HG03045 (cell line): ENCODE measurements around the gene ZFP1.
"Not testable (repeated sequence)": the region's sequence is repeated elsewhere in the genome, so short reads cannot be mapped to it uniquely, and the experiment has no call there.

Experiments
- ATAC-seq: cut with Tn5 transposase; IDR thresholded peaks from one replicate; pipeline ENCODE4 v1.9.1; 2021; ENCODE audit warnings: mild to moderate bottlenecking, moderate library complexity; ENCODE audit not compliant: unreplicated experiment

Gene ZFP1

GRCh38 chr16:75203096-75203495, 54.8 kb downstream of the ZFP1 start:
- no peak for ATAC-seq

DNA sequence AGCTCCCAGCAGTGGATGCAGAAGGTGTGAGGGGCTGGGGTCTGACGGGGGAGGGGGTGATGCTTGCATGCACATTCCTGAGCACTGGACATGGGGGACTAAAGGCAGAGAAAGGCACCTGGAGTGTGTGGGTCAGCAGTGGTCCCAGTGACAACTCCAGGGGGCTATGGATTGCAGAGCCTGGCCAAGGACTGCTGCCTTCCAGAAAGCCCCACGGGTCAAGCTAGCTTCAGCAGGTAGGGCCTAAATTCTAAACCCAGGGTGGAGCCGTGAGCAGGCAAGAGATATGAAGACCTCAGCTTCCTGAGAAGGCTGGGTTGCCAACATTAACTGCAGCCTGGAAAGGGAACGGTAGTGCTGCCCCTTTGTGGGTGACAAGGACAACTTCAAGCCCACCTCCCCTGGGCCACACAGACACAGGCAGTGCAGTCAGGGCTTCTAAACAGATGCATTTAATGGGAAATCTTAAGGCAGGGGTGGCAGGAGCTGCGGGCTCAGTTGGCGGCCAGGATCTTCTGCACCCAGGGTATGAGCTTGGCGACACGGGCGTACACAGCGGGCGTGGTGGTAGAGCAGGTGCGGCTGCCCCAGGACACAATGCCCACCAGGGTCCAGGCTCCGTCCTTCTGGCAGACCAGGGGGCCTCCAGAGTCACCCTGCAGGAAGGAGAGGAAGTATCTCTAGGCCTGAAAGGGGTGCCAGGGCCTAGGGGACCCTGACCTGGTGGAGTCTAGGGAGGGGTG, 55.5 kb downstream of the ZFP1 start:
- no peak for ATAC-seq

GRCh38 chr16:75204410-75204758, 56.1 kb downstream of the ZFP1 start:
- no peak for ATAC-seq

DNA sequence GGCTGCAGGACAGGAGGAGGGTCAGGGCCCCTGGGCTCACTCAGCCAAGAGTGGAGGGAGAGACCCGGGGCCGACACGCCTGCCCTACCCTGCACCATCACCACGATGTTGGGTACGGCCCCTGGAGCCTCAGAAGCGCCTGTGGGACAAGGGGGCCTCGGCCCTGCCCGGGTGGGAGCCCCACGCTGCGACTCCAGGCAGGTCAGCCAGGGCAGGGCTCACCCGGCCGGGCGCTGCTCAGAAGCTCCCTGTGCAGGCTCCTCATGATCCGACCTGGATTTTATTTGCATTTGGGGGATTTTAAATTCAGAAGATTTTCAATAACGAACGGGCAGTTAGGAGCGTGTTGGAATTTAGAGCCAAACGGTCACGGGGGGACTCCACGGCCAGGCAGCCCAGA, 56.6 kb downstream of the ZFP1 start:
- not testable (repeated sequence) for ATAC-seq

- ATAC-seq: not testable (repeated sequence)
Measured at GRCh38 chr16:75205438-75205837, 57.1 kb downstream of the ZFP1 start.

DNA sequence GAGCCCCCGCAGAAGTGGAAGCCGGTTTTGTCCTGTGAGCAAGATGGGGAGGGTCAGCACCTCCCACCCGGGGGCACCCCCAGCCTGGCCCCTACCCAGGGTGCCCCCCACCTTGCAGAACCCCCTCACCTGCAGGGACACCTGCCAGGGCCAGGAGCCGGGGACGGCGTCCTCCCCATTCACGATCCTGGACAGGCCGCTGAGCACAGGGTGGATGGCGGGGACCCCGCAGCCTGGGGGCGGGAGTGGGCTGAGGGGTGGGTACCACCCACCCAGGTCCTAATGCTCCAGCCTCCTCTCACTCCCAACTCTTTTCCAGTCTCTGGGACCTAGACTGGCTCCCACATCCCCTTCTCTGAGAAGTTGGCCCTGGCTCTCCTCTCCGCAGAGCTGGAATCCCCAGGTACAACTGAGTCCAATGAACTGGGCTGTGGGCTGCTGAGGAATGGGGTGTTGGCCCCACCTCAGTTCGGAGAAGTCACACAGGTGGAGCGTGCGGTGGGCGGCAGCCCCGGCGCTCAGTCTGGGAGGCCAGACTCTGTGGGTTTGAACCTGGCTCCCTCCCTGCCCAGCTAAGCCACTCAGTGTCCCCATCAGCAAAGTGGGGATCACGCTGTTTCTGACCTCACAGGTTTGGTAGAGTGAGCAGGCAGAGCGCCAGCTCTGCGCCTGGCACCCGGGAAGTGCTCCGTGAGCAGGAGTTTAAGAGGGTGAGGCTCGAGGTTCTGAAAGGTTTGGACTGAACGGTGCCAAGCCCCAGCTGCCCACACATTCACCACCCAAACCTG, 57.8 kb downstream of the ZFP1 start:
- not testable (repeated sequence) for ATAC-seq

DNA sequence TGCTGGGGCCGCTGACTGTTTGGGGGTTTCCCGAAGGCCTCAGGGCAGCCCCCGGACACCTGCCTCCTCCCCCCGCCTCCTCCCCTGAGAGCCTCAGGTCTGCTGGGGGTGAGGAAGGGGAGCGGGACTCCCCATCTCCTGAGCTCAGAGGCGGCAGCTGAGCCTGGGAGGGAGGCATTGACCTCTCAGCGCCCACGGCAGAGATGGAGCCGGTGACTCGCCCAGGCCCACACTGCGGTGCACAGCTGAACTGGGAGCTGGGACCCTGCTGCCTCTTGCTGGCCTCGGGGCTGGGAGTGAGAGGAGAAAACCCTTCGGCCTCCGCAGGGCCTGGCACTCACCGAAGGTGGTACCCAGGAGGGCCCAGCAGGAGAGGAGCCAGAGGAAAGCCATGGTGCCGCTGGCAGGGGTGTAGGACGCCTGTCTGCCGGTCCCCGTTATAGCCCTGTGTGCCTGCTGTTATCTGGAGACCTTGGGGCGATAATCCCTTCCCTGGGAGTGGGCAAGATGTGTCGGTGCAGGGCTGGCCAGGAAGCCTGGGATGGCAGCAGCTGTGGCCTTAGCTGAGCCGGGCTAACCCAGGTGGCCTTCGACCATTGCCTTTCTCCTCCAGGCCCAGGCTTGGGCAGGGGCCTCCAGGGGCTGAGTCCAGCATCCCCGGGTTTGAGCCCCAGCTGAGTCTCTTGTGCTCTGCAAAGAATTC, 58.6 kb downstream of the ZFP1 start, which contains the start of gene CTRB2:
Gene CTRB2, minus strand, starts transcription at position 413 of the 703 bp plus-strand sequence. Its CDS starts 20 bp downstream, at position 393.
- no peak for ATAC-seq

- no peak for ATAC-seq
Measured at GRCh38 chr16:75207831-75208230, 59.5 kb downstream of the ZFP1 start.

GRCh38 chr16:75208242-75208825, 60.0 kb downstream of the ZFP1 start:
- no peak for ATAC-seq

- no peak for ATAC-seq
Measured at GRCh38 chr16:75208861-75209505, 60.7 kb downstream of the ZFP1 start.

DNA sequence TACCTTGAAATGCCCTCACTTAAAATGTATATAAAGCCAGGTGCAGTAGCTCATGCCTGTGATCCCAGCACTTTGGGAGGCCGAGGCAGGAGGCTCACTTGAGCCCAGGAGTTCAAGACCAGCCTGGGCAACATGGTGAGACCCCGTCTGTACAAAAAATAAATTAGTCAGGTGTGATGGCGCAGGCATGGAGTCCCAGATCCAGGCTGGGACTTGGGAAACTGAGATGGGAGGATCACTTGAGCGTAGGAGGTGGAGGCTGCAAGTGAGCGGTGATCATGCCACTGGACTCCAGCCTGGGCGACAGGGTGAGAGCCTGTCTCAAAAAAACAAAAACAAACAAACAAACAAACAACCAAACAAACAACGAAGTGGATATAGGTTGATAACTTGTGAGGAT, 61.2 kb downstream of the ZFP1 start:
- not testable (repeated sequence) for ATAC-seq

DNA sequence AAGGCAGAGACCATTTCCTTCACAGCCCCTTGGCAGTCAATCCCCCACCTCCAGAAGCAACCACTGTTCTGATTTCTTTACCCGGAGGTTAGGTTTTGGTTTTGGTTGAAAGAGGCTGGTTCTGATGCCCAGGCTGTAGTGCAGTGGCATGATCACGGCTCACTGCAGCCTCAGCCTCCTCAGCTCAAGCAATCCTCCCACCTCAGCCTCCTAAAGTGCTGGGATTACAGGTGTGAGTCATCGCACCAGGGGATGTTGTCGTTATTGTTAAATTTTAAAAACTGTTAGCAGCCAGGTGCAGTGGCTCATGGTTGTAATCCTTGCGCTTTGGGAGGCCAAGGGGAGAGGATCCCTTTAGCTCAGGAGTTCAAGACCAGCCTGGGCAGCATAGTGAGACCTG, 61.6 kb downstream of the ZFP1 start:
- no peak for ATAC-seq

- ATAC-seq: not testable (repeated sequence)
Measured at GRCh38 chr16:75211286-75211685, 63.0 kb downstream of the ZFP1 start.

DNA sequence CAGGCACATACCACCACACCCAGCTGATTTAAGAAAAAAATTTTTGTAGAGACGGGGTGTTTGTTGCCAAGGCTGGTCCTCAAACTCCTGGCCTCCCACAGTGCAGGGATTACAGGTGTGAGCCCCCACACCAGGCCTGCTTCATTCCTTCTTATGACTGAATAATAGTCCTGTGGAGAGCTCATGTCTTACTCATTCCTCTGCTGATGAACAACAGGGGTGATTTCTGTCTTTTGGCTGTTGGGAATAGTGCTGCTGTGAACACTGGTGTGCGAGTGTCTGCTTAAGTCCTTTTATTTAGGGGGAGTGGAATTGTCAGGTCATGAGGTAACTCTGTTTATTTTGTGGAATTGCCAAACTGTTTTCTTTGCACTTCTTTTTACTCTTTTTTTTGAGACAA, 67.8 kb downstream of the ZFP1 start:
- no peak for ATAC-seq

- no peak for ATAC-seq
Measured at GRCh38 chr16:75216576-75216975, 68.3 kb downstream of the ZFP1 start.

- no peak for ATAC-seq
Measured at GRCh38 chr16:75217389-75217851, 69.1 kb downstream of the ZFP1 start.

- peak; percentile 53 for ATAC-seq
Measured at GRCh38 chr16:75218256-75219076, 70.1 kb downstream of the ZFP1 start, which contains the start of gene CTRB1. TSS of gene CTRB1 (plus strand) at chr16:75218988. CDS start at chr16:75219008, 20 bp downstream.

- ATAC-seq: no peak
Measured at GRCh38 chr16:75219088-75219487, 70.8 kb downstream of the ZFP1 start.

GRCh38 chr16:75219838-75220237, 71.5 kb downstream of the ZFP1 start:
- peak; percentile 53 for ATAC-seq
